ENCODE measurements around the gene SVBP. TPM values are rescaled to one million over a fixed set of nuclear protein-coding genes. Genes with fewer than 3 reads are reported as not detected.

SVBP gene
- total RNA-seq, 1 experiment from 2014 or later: 46.6 TPM

DNA sequence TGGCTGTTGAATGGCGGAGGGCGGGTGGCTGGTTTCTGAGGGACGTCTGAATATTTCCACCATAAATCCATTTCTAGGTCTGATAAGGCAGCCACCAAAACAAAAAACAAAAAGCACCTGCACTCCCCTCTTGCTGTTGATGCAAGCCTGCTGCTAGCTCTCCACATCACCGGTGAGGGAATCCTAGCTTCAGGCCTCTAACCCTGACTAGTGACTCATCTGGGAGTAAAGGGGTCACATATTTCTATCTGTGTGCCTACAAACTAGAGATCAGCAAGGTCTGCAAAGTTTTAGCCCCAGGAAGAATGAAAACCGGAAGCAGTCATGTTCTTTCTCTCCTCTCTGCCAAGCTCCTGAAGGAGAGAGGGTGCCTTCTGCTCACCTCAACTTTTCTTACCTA is 10.6 kb downstream of the SVBP start:
- H3K4me1 ChIP-seq (replicated peaks): no peaks in the 10 kb centered on the region
- no peak for DNase-seq (ENCODE audit: low read depth in 1 of 2, low spot score in 2 of 2)
- H3K27me3 ChIP-seq (replicated peaks): no peaks in the 10 kb centered on the region
- no peak overlapping the region for H3K4me3 ChIP-seq
- peaks cover 11% of the 10 kb centered on the region; the same call in 1 of the 2 replicates for H3K36me3 ChIP-seq
- no peak overlapping the region for H3K27ac ChIP-seq
- 0 out of 2 replicates have a peak, but pooled peaks cover 3% of the 10 kb centered on the region for H3K9me3 ChIP-seq (replicated peaks)

DNA sequence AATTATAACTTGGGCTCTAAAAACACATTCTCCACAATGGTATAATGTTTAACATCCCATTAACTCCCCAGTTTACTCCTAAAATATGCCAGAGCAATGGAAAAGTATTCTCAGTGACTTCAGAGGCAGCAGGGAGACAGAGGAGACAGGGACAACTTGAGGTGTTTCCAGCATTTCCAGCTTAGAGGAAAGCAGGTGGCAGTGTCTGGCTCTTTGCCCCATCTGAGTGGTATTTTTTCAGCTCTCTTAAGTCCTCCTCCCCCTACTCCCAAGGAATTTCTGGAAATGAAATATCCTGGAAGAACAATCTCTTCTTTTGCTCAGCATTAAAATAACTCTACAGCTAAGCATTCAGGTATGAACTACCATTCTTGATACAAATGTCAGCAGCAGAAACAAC is 11.0 kb downstream of the SVBP start:
- H3K27ac ChIP-seq: no peak overlapping the region
- H3K36me3 ChIP-seq: peaks cover 11% of the 10 kb centered on the region; the same call in 1 of the 2 replicates
- H3K27me3 ChIP-seq (replicated peaks): no peaks in the 10 kb centered on the region
- H3K4me3 ChIP-seq: no peak overlapping the region
- H3K9me3 ChIP-seq (replicated peaks): 0 out of 2 replicates have a peak, but pooled peaks cover 3% of the 10 kb centered on the region
- no peaks in the 10 kb centered on the region for H3K4me1 ChIP-seq (replicated peaks)
- no peak for DNase-seq (ENCODE audit: low read depth in 1 of 2, low spot score in 2 of 2)

DNA sequence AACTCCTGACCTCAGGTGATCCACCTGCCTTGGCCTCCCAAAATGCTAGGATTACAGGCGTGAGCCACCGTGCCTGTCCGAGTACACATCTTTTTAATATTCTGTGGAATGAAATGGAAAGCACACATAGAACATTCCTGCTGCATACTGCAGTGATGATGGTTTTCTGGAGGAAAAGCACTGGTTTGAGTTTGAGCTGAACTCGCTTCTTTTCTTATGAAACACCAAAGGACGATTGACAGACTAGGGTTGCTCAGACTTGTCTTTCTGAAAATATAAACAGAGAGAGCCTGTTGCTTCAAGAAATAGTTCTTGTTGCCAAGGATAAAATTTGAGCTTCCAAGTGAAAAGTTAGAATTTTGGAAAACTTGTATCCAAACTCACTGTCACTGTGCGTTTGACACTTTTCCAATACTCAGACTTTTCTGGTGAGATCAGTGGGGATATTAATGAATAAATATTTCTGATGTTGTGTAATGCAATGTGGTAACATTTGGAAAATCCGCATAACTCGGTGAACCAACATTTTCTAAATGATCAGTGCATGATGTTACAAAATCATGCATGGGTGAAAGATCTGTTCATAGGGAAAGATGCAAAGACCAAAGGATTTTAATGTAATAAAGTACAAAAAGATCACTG is 15.2 kb downstream of the SVBP start:
- 0 out of 2 replicates have a peak, but pooled peaks cover 4% of the 10 kb centered on the region for H3K27me3 ChIP-seq (replicated peaks)
- no peak overlapping the region for H3K27ac ChIP-seq
- H3K4me3 ChIP-seq: no peak overlapping the region
- 0 out of 2 replicates have a peak, but pooled peaks cover 3% of the 10 kb centered on the region for H3K9me3 ChIP-seq (replicated peaks)
- H3K4me1 ChIP-seq (replicated peaks): no peaks in the 10 kb centered on the region
- DNase-seq (ENCODE audit: low read depth in 1 of 2, low spot score in 2 of 2): no peak
- H3K36me3 ChIP-seq: peaks cover 7% of the 10 kb centered on the region; the same call in 1 of the 2 replicates

- H3K4me3 ChIP-seq: no peak overlapping the region
- no peaks in the 10 kb centered on the region for H3K4me1 ChIP-seq (replicated peaks)
- H3K27me3 ChIP-seq (replicated peaks): 0 out of 2 replicates have a peak, but pooled peaks cover 4% of the 10 kb centered on the region
- DNase-seq (ENCODE audit: low read depth in 1 of 2, low spot score in 2 of 2): no peak
- H3K27ac ChIP-seq: no peak overlapping the region
- no peaks in the 10 kb centered on the region for H3K36me3 ChIP-seq
- H3K9me3 ChIP-seq (replicated peaks): no peaks in the 10 kb centered on the region
Observed at GRCh38 chr1:42797979-42798378, 19.2 kb downstream of the SVBP start.

DNA sequence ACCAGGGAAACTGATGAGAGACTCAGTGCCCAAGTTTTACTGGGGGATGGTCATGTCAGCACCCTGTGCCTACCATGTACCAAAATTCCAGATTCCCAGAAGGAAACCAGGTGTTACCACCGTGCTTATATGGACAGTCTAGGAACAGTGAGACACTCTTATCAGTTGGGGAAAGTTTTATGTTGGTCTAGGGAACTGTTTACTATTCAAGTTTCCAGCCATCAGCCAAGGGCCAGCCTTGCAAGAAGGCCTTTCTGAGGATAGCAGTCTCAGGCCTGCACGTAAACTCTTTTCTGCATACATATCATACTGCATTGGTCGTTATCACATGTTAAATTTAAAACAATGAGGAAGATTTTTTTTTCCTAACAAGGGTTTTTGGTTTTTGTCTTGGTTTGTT is 19.8 kb downstream of the SVBP start:
- Histone ChIP-seq H3K27ac (no peak overlapping the region), H3K9me3 (replicated peaks) (no peaks in the 10 kb centered on the region), H3K27me3 (replicated peaks) (0 out of 2 replicates have a peak, but pooled peaks cover 4% of the 10 kb centered on the region), H3K36me3 (no peaks in the 10 kb centered on the region), H3K4me3 (no peak overlapping the region), H3K4me1 (replicated peaks) (no peaks in the 10 kb centered on the region)
- no peak for DNase-seq (ENCODE audit: low read depth in 1 of 2, low spot score in 2 of 2)

- Histone ChIP-seq H3K9me3 (replicated peaks) (no peaks in the 10 kb centered on the region), H3K36me3 (no peaks in the 10 kb centered on the region), H3K4me3 (no peak overlapping the region), H3K4me1 (replicated peaks) (no peaks in the 10 kb centered on the region), H3K27me3 (replicated peaks) (no peaks in the 10 kb centered on the region), H3K27ac (no peak overlapping the region)
- DNase-seq (ENCODE audit: low read depth in 1 of 2, low spot score in 2 of 2): no peak
Observed at GRCh38 chr1:42793824-42794223, 23.4 kb downstream of the SVBP start.

GRCh38 chr1:42788021-42788420 is 29.2 kb downstream of the SVBP start:
- H3K27ac ChIP-seq: no peak overlapping the region
- peaks cover 5% of the 10 kb centered on the region for H3K36me3 ChIP-seq
- H3K4me1 ChIP-seq (replicated peaks): peaks cover 4% of the 10 kb centered on the region; the same call in 1 of the 2 replicates
- DNase-seq (ENCODE audit: low read depth in 1 of 2, low spot score in 2 of 2): no peak
- no peaks in the 10 kb centered on the region for H3K27me3 ChIP-seq (replicated peaks)
- no peaks in the 10 kb centered on the region for H3K9me3 ChIP-seq (replicated peaks)
- H3K4me3 ChIP-seq: no peak overlapping the region

- DNase-seq (ENCODE audit: low read depth in 1 of 2, low spot score in 2 of 2): no peak
- no peaks in the 10 kb centered on the region for H3K9me3 ChIP-seq (replicated peaks)
- H3K4me1 ChIP-seq (replicated peaks): peaks cover 4% of the 10 kb centered on the region; the same call in 1 of the 2 replicates
- no peaks in the 10 kb centered on the region for H3K27me3 ChIP-seq (replicated peaks)
- H3K27ac ChIP-seq: no peak overlapping the region
- peaks cover 17% of the 10 kb centered on the region for H3K36me3 ChIP-seq
- H3K4me3 ChIP-seq: no peak overlapping the region
Observed at GRCh38 chr1:42786097-42786496, 31.1 kb downstream of the SVBP start.

GRCh38 chr1:42784946-42785693 is 32.1 kb downstream of the SVBP start, which contains the start of gene TMEM269:
TSS of gene TMEM269 (plus strand) at chr1:42784991. CDS start at chr1:42789894, 4,903 bp downstream.
- DNase-seq (ENCODE audit: low read depth in 1 of 2, low spot score in 2 of 2): no peak

DNA sequence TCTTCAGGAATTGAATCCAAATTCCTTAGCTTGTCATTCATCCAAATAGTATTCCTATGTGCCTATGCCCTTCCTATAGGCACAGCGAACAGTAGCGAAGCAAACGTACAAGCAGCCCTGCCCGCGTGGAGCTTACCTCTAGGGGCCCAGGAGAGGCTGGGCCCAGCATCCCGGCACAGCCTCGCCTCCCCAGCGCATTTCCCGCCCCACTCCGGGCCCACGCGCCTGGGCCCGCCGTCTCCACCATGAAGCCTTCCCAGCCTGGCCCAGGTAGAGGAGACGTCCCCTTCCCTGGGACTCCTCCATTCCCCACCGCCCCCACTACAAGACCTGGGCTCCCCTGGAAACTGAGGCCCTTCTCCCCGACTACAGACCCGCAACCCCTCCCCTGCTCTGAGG is 32.7 kb downstream of the SVBP start:
- no peak for DNase-seq (ENCODE audit: low read depth in 1 of 2, low spot score in 2 of 2)
- Histone ChIP-seq H3K27me3 (replicated peaks) (no peaks in the 10 kb centered on the region), H3K9me3 (replicated peaks) (no peaks in the 10 kb centered on the region), H3K4me1 (replicated peaks) (peaks cover 4% of the 10 kb centered on the region; the same call in 1 of the 2 replicates), H3K27ac (no peak overlapping the region), H3K36me3 (peaks cover 26% of the 10 kb centered on the region), H3K4me3 (no peak overlapping the region)

More at GRCh38 chr1:42784946-42785693, 32.1 kb downstream of the SVBP start, which contains the start of gene TMEM269:
- no peaks in the 10 kb centered on the region for H3K9me3 ChIP-seq (replicated peaks)
- H3K27ac ChIP-seq: no peak within 1 kb of the TSS
- peaks cover 4% of the 10 kb centered on the region; the same call in 1 of the 2 replicates for H3K4me1 ChIP-seq (replicated peaks)
- no peak within 1 kb of the TSS for H3K4me3 ChIP-seq
- peaks cover 24% of the 10 kb centered on the region for H3K36me3 ChIP-seq
- no peaks in the 10 kb centered on the region for H3K27me3 ChIP-seq (replicated peaks)

- Histone ChIP-seq H3K27ac (no peak overlapping the region), H3K4me1 (replicated peaks) (peaks cover 4% of the 10 kb centered on the region; the same call in 1 of the 2 replicates), H3K9me3 (replicated peaks) (no peaks in the 10 kb centered on the region), H3K27me3 (replicated peaks) (no peaks in the 10 kb centered on the region), H3K36me3 (peaks cover 34% of the 10 kb centered on the region), H3K4me3 (no peak overlapping the region)
- DNase-seq (ENCODE audit: low read depth in 1 of 2, low spot score in 2 of 2): no peak
Observed at GRCh38 chr1:42783092-42783491, 34.1 kb downstream of the SVBP start.

- no peak for DNase-seq (ENCODE audit: low read depth in 1 of 2, low spot score in 2 of 2)
- peaks cover 58% of the 10 kb centered on the region for H3K36me3 ChIP-seq
- H3K4me3 ChIP-seq: no peak overlapping the region
- no peaks in the 10 kb centered on the region for H3K27me3 ChIP-seq (replicated peaks)
- H3K9me3 ChIP-seq (replicated peaks): no peaks in the 10 kb centered on the region
- H3K4me1 ChIP-seq (replicated peaks): peaks cover 3% of the 10 kb centered on the region; the same call in 1 of the 2 replicates
- H3K27ac ChIP-seq: no peak overlapping the region
Observed at GRCh38 chr1:42780176-42780575, 37.0 kb downstream of the SVBP start.

- no peak overlapping the region for H3K4me3 ChIP-seq
- no peak overlapping the region for H3K27ac ChIP-seq
- no peaks in the 10 kb centered on the region for H3K4me1 ChIP-seq (replicated peaks)
- no peak for DNase-seq (ENCODE audit: low read depth in 1 of 2, low spot score in 2 of 2)
- no peaks in the 10 kb centered on the region for H3K27me3 ChIP-seq (replicated peaks)
- peaks cover 63% of the 10 kb centered on the region for H3K36me3 ChIP-seq
- H3K9me3 ChIP-seq (replicated peaks): no peaks in the 10 kb centered on the region
Observed at GRCh38 chr1:42779725-42780124, 37.5 kb downstream of the SVBP start.

DNA sequence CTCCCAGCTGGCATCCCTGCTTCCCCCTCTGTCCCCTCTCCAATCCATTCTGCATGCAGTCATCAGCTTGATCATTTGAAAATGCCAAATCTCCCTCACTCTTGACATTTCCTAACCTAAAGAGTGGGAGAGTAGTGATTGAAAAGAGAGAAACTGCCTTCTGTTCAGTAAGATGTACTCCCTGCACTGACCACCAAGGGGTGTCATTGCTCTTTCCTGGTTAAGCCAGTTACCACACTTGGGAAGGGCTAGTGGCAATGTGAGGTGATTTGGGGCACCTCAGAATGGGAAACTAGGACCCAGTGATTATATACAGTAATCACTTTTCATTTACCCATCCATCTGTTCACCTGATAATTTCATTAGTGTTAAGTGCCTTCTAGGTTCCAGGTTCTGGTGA is 39.3 kb downstream of the SVBP start:
- DNase-seq (ENCODE audit: low read depth in 1 of 2, low spot score in 2 of 2): peak in 1 of 2 experiments; percentile 18
- no peak overlapping the region for H3K4me3 ChIP-seq
- H3K27me3 ChIP-seq (replicated peaks): no peaks in the 10 kb centered on the region
- H3K27ac ChIP-seq: no peak overlapping the region
- H3K36me3 ChIP-seq: peaks cover 71% of the 10 kb centered on the region
- H3K9me3 ChIP-seq (replicated peaks): no peaks in the 10 kb centered on the region
- H3K4me1 ChIP-seq (replicated peaks): no peaks in the 10 kb centered on the region
